ENCODE measurements around the gene GYG1.

GRCh38 chr3:149016242-149016641 is 24.9 kb downstream of the GYG1 start:
- TF ChIP-seq ZNF302 (CRISPR knock-in tag; IDR thresholded peaks at IDR 0.05) (no peak), RAD21 (conservative IDR thresholded peaks at IDR 0.05 in 1 of 2, IDR thresholded peaks at IDR 0.05 in 1 of 2) (no peak), POLR2A (IDR thresholded peaks at IDR 0.05; ENCODE audit: low read length) (no peak)
- TF ChIP-seq, protein P1, sequence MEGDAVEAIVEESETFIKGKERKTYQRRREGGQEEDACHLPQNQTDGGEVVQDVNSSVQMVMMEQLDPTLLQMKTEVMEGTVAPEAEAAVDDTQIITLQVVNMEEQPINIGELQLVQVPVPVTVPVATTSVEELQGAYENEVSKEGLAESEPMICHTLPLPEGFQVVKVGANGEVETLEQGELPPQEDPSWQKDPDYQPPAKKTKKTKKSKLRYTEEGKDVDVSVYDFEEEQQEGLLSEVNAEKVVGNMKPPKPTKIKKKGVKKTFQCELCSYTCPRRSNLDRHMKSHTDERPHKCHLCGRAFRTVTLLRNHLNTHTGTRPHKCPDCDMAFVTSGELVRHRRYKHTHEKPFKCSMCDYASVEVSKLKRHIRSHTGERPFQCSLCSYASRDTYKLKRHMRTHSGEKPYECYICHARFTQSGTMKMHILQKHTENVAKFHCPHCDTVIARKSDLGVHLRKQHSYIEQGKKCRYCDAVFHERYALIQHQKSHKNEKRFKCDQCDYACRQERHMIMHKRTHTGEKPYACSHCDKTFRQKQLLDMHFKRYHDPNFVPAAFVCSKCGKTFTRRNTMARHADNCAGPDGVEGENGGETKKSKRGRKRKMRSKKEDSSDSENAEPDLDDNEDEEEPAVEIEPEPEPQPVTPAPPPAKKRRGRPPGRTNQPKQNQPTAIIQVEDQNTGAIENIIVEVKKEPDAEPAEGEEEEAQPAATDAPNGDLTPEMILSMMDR (IDR thresholded peaks at IDR 0.05) = no peak
